Transverse colon (tissue), 4 donors: ENCODE measurements around the gene C4orf54. TPM values are rescaled to one million over a fixed set of nuclear protein-coding genes. Genes with fewer than 3 reads are reported as not detected.

Experiments used
- DNase-seq: peaks from one replicate; pipeline ENCODE4 v3.0.0-alpha.2; 2019
- H3K27ac ChIP-seq, 4 donors: fragments of 200-600 bp; sonication (generic); 2 replicates each; pipeline ENCODE4 v1.5.1; 2016 to 2018; ENCODE audit warnings: inconsistent platforms in 4 of 4
- H3K27me3 ChIP-seq: fragments of 200-600 bp; sonication (generic); 2 replicates; pipeline ENCODE4 v1.5.1; 2017; ENCODE audit warnings: inconsistent platforms
- H3K36me3 ChIP-seq, 4 donors: fragments of 200-600 bp; sonication (generic); 2 replicates each; pipeline ENCODE4 v1.5.1; 2017 to 2019; ENCODE audit warnings: inconsistent platforms in 4 of 4
- H3K4me1 ChIP-seq, 4 donors: fragments of 200-600 bp; sonication (generic); 2 replicates each; pipeline ENCODE4 v1.5.1; 2017 to 2020; ENCODE audit warnings: inconsistent platforms in 4 of 4
- H3K4me3 ChIP-seq, 4 donors: fragments of 200-600 bp; sonication (generic); 1 replicate in 1 of 4; 2 replicates in 3 of 4; pipeline versions ENCODE4 v1.5.1 to v1.6.1; 2017 to 2019; ENCODE audit warnings: inconsistent platforms in 4 of 4
- H3K9me3 ChIP-seq, 2 donors: fragments of 200-600 bp; sonication (generic); 2 replicates each; pipeline ENCODE4 v1.5.1; 2017 to 2019; ENCODE audit warnings: inconsistent platforms in 2 of 2
- EP300 ChIP-seq: sonication (generic); formaldehyde crosslinking; IDR thresholded peaks from one replicate; pipeline ENCODE4 v1.6.1; 2017; ENCODE audit warnings: antibody characterized with exemption, low read depth
- POLR2A ChIP-seq: fragments of 450-650 bp; IDR thresholded peaks from one replicate; pipeline ENCODE4 v1.6.1; 2016; ENCODE audit warnings: antibody characterized with exemption, mild to moderate bottlenecking, moderate library complexity
- POLR2AphosphoS5 ChIP-seq, 3 donors: sonication (generic); formaldehyde crosslinking; IDR thresholded peaks; one replicate each; pipeline ENCODE4 v1.6.1; 2016; ENCODE audit warnings: antibody characterized with exemption in 3 of 3
- WGBS, 2 donors: methylation state at CpG; one replicate each; pipeline ENCODE4 v1.1.5; 2018; ENCODE audit warnings: low coverage in 1 of 2; 5-methylcytosine and 5-hydroxymethylcytosine counted together
- in situ Hi-C, 4 donors: fragments of 200-750 bp; cut with MboI; loops; one replicate each; pipeline versions ENCODE4 v1.15.0 to v1.15.1; 2017; ENCODE audit warnings: low sequenced_read_pairs in 3 of 4, low pct_ligation_motif_present in 1 of 4, low pct_unique_long_range_greater_than_20kb in 1 of 4
- intact Hi-C: fragments of 100-400 bp; cut with DNase I; formaldehyde crosslinking; loops from one replicate; pipeline ENCODE4 v1.15.1; 2023; ENCODE audit warnings: low total_unique reads
- total RNA-seq, 4 donors: library from RNA; depleted of rRNA; stranded (reverse); fragments of >200 nt; gene quantifications; one replicate each; pipeline ENCODE4 v1.1.0, GENCODE V29; 2016
- TF ChIP-seq, protein P1 (sequence below), 5 experiments: fragments of 200-600 bp in 3 of 5; fragments of 450-650 bp in 2 of 5; sonication (generic) in 3 of 5; IDR thresholded peaks; 1 replicate in 2 of 5; 2 replicates in 3 of 5; pipeline ENCODE4 v1.5.1; 2016 to 2017; ENCODE audit warnings: antibody characterized with exemption in 5 of 5, inconsistent platforms in 3 of 5, mild to moderate bottlenecking in 2 of 5, moderate library complexity in 1 of 5

C4orf54 gene
- total RNA-seq, 4 donors from 2014 or later = not detected

DNA sequence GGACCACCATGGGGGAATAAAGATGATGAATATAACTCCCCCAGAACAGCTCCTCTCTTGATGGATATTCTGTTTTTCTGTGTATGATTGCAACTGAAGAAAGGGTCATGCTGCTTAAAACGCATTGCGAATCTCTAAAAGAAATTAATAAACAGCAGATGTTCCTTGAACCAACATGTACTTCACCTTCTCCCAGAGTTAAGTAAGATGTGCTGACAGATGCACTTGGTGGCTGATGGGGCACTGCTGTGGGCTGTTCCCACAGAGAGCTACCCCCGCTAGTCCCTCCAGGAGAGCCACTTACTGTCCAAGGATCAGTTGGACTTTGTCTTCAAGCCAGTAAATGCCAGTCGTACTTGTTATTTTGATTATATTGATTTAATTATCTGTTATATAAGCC is 26.3 kb upstream of the C4orf54 start:
- H3K9me3 ChIP-seq = no peaks in the 10 kb centered on the region
- TF ChIP-seq, protein P1, sequence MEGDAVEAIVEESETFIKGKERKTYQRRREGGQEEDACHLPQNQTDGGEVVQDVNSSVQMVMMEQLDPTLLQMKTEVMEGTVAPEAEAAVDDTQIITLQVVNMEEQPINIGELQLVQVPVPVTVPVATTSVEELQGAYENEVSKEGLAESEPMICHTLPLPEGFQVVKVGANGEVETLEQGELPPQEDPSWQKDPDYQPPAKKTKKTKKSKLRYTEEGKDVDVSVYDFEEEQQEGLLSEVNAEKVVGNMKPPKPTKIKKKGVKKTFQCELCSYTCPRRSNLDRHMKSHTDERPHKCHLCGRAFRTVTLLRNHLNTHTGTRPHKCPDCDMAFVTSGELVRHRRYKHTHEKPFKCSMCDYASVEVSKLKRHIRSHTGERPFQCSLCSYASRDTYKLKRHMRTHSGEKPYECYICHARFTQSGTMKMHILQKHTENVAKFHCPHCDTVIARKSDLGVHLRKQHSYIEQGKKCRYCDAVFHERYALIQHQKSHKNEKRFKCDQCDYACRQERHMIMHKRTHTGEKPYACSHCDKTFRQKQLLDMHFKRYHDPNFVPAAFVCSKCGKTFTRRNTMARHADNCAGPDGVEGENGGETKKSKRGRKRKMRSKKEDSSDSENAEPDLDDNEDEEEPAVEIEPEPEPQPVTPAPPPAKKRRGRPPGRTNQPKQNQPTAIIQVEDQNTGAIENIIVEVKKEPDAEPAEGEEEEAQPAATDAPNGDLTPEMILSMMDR (IDR thresholded peaks at IDR 0.05) = no peak
- no peak for TF ChIP-seq POLR2A
- no peak for TF ChIP-seq POLR2AphosphoS5 (IDR thresholded peaks at IDR 0.05)
- no peak for TF ChIP-seq EP300
- in situ Hi-C loops (no loop called here), intact Hi-C loops (no loop called here)
- H3K27me3 ChIP-seq = no peaks in the 10 kb centered on the region
- 75 to 80% methylated on average over 4 of the region's 4 CpGs for WGBS, 2 donors
- no peaks in the 10 kb centered on the region for H3K36me3 ChIP-seq
- H3K27ac ChIP-seq = no peak overlapping the region
- H3K4me3 ChIP-seq = no peak overlapping the region
- DNase-seq = no peak
- H3K4me1 ChIP-seq = no peaks in the 10 kb centered on the region

DNA sequence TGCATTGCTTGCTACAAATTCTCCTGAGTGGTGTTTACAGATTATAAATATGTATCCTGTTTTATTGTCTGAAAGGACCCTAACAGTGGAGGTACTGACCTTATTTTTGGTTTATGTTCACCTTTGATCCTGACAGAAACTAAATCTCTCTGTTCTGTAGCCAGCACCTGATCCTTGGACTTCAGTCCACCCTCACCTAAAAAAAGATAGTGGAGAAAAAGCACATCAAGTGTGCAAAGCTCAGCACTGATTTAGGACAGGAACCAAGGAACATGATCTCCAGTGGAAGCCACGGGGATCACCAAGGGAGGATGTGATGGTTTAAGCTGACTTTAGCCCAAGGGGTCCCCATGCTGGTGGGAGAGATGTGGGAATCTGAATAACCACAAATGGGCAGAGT is 22.3 kb upstream of the C4orf54 start:
- Histone ChIP-seq H3K36me3 (no peaks in the 10 kb centered on the region), H3K4me1 (no peaks in the 10 kb centered on the region), H3K4me3 (no peak overlapping the region), H3K27me3 (no peaks in the 10 kb centered on the region), H3K9me3 (no peaks in the 10 kb centered on the region), H3K27ac (no peak overlapping the region)
- DNase-seq = no peak
- TF ChIP-seq POLR2AphosphoS5 (IDR thresholded peaks at IDR 0.05) (no peak), EP300 (no peak), POLR2A (no peak)
- TF ChIP-seq, protein P1 (IDR thresholded peaks at IDR 0.05) = no peak
- intact Hi-C loops = no loop called here
- in situ Hi-C loops = no loop called here
- WGBS, 2 donors = 75 to 88% methylated on average over 1 of the region's 1 CpG

DNA sequence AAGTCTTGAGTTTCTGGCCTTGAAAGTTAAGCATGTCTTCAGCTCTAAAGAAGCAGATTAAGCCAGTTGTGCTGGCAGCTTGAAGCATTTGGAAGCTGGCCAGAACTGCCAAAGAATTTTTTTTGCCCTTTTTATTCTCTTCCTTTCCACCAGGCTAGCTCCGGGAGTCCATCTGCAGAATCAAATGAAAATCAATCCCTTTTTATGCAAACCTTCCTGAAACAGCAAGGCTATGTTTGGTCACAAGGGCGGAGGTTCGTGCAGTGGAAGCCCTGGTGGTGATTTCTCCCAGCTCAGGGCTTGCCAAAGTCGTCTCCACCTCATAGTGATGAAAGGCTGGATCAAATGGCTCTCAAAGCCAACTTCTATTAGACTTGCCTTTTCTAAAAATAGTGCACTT is 21.6 kb upstream of the C4orf54 start:
- no peak for TF ChIP-seq POLR2AphosphoS5 (IDR thresholded peaks at IDR 0.05)
- Histone ChIP-seq H3K27ac (no peak overlapping the region), H3K4me1 (no peaks in the 10 kb centered on the region), H3K4me3 (no peak overlapping the region), H3K36me3 (no peaks in the 10 kb centered on the region), H3K27me3 (no peaks in the 10 kb centered on the region), H3K9me3 (no peaks in the 10 kb centered on the region)
- DNase-seq = no peak
- in situ Hi-C loops = no loop called here
- WGBS, 2 donors = 24 to 36% methylated on average over 2 to 4 of the region's 4 CpGs
- intact Hi-C loops = no loop called here

DNA sequence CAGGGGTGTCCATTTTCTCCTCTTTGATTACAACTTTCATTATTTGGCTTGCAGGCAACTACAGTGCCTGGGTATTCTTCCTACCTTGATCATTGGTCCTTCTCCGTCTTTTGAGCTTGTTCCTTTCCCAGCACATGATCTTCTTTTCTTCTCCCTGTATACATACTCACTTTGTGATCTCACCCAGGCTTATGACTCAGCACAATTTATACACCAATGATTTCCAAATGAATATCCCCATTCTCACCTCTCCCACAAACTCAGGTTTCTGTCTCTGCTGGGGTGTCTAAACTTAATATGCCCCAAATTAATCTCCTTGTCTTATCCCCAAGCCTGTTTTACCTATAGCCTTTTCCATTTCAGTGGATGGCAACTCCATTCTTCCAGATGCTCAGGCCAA is 19.5 kb upstream of the C4orf54 start:
- no peak for DNase-seq
- Histone ChIP-seq H3K9me3 (peaks cover 6 to 12% of the 10 kb centered on the region in 2 donors), H3K36me3 (no peaks in the 10 kb centered on the region), H3K4me3 (no peak overlapping the region), H3K27me3 (no peaks in the 10 kb centered on the region), H3K27ac (no peak overlapping the region), H3K4me1 (no peaks in the 10 kb centered on the region)
- 72 to 88% methylated on average over 1 of the region's 1 CpG for WGBS, 2 donors
- intact Hi-C loops = no loop called here
- in situ Hi-C loops = no loop called here
- TF ChIP-seq, protein P1 (IDR thresholded peaks at IDR 0.05) = no peak
- TF ChIP-seq EP300 (no peak), POLR2AphosphoS5 (IDR thresholded peaks at IDR 0.05) (no peak), POLR2A (no peak)

DNA sequence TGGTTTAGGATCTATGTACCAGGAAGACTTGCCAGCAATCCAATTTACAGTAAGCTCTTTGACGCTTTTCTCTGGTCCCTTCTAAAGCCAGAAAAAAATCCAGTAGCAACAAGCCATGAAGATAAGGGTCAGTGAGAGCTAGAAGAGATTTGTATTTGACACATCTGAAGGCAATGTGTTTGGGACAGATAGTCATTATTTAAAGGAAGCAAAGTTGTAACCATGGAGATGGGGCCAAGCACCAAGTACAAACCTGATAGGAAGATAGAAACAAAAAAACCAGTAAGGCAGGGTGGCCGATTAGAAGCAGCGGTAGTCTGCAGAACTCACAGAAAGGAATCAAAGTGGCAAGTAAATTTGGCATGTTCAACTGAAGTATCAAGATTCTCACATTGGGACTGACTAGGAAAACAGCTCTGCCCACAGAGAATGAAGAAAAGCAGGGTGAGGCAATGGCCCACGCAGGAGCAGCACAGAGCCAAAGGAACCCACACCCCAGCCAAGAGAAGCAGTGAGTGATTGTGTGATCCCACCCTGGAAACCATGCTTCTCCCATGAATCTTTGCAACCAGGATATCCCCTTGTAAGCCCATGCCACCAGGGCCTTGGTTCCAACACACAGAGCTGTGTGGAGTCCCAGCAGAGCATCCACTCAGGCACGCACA is 12.9 kb upstream of the C4orf54 start:
- in situ Hi-C loops (no loop called here), intact Hi-C loops (no loop called here)
- no peaks in the 10 kb centered on the region for H3K4me1 ChIP-seq
- H3K27ac ChIP-seq = no peak overlapping the region
- no peak for TF ChIP-seq POLR2AphosphoS5 (IDR thresholded peaks at IDR 0.05)
- TF ChIP-seq EP300 = no peak
- TF ChIP-seq POLR2A = no peak
- TF ChIP-seq, protein P1 (IDR thresholded peaks at IDR 0.05) = no peak
- WGBS, 2 donors = 88 to 92% methylated on average over 3 to 5 of the region's 5 CpGs
- H3K36me3 ChIP-seq = no peaks in the 10 kb centered on the region
- H3K9me3 ChIP-seq = peaks cover 6 to 12% of the 10 kb centered on the region in 2 donors
- no peaks in the 10 kb centered on the region for H3K27me3 ChIP-seq
- DNase-seq = no peak
- H3K4me3 ChIP-seq = no peak overlapping the region
